SK-N-SH (cell line): ENCODE data around the gene CRYBG1. TPM values are rescaled to one million over a fixed set of nuclear protein-coding genes. Genes with fewer than 3 reads are reported as not detected.
A peak's percentile ranks its signal among the peaks of the same experiment; 100 is the strongest.

Source experiments
- CTCF ChIA-PET: fragments of 300-600, 350-600 bp; formaldehyde crosslinking; extraction: SDS; loops from one replicate; lab custom pipeline; 2021; lab: Yijun Ruan, JAX
- POLR2A ChIA-PET: fragments of 350-600 bp; sonication (Branson Sonifier 250); formaldehyde crosslinking; extraction: SDS; loops from one replicate; lab custom pipeline; 2020; ENCODE audit warnings: antibody characterized with exemption, inconsistent platforms; lab: Yijun Ruan, JAX
- DNase-seq: peaks from one replicate; pipeline ENCODE4 v3.0.0; 2012
- H2AFZ ChIP-seq: fragments of 200-600 bp; sonication (generic); 2 replicates; pipeline ENCODE4 v1.8.1; 2016; ENCODE audit warnings: antibody characterized with exemption, mild to moderate bottlenecking, low read depth
- H3F3A ChIP-seq: fragments of 200-600 bp; sonication (generic); replicated peaks from 2 replicates; pipeline ENCODE3; 2016; ENCODE audit warnings: antibody characterized with exemption, mild to moderate bottlenecking; ENCODE audit not compliant: insufficient read depth
- H3K27ac ChIP-seq, 2 experiments: fragments of 200-500 bp in 1 of 2; fragments of 200-600 bp in 1 of 2; sonication (Bioruptor generic) in 1 of 2; sonication (generic), shearing (Covaris generic) in 1 of 2; 2 replicates each; pipeline versions ENCODE4 v1.5.1 to v1.6.1; 2014 to 2016; ENCODE audit warnings: low read depth in 2 of 2, inconsistent platforms in 1 of 2, low read length in 1 of 2, mild to moderate bottlenecking in 1 of 2, mixed read lengths in 1 of 2
- H3K27me3 ChIP-seq: fragments of 200-600 bp; sonication (generic), shearing (Covaris generic); 2 replicates; pipeline ENCODE4 v1.6.1; 2016; ENCODE audit warnings: mixed run types; ENCODE audit not compliant: insufficient read depth
- H3K36me3 ChIP-seq, 2 experiments: fragments of 200-500 bp in 1 of 2; fragments of 200-600 bp in 1 of 2; sonication (Bioruptor generic) in 1 of 2; sonication (generic) in 1 of 2; replicated peaks in 1 of 2; 2 replicates each; pipeline versions ENCODE3 to v1.5.1; 2014 to 2016; ENCODE audit warnings: low read length in 1 of 2, mild to moderate bottlenecking in 1 of 2; ENCODE audit not compliant: insufficient read depth in 2 of 2, control insufficient read depth in 1 of 2
- H3K4me1 ChIP-seq, 2 experiments: fragments of 200-500 bp in 1 of 2; fragments of 200-600 bp in 1 of 2; sonication (Bioruptor generic) in 1 of 2; sonication (generic), shearing (Covaris generic) in 1 of 2; 2 replicates each; pipeline versions ENCODE4 v1.5.1 to v1.6.1; 2014 to 2016; ENCODE audit warnings: low read depth in 1 of 2, low read length in 1 of 2, mixed run types in 1 of 2; ENCODE audit not compliant: insufficient read depth in 2 of 2, control insufficient read depth in 1 of 2
- H3K4me2 ChIP-seq: fragments of 200-600 bp; sonication (generic), shearing (Covaris generic); 2 replicates; pipeline ENCODE4 v1.6.1; 2017; ENCODE audit warnings: mixed run types
- H3K4me3 ChIP-seq, 2 experiments: fragments of 200-500 bp in 1 of 2; fragments of 200-600 bp in 1 of 2; sonication (Bioruptor generic) in 1 of 2; sonication (generic), shearing (Covaris generic) in 1 of 2; 2 replicates each; pipeline versions ENCODE4 v1.5.1 to v1.8.1; 2014 to 2016; ENCODE audit warnings: low read depth in 2 of 2, inconsistent platforms in 1 of 2, low read length in 1 of 2, mild to moderate bottlenecking in 1 of 2, mixed read lengths in 1 of 2, moderate library complexity in 1 of 2
- H3K79me2 ChIP-seq: fragments of 200-600 bp; sonication (generic); 2 replicates; pipeline ENCODE4 v1.8.1; 2017; ENCODE audit warnings: mild to moderate bottlenecking; ENCODE audit not compliant: insufficient read depth
- H3K9ac ChIP-seq: fragments of 200-600 bp; sonication (generic); 2 replicates; pipeline ENCODE4 v1.6.1; 2017; ENCODE audit warnings: mixed run types
- H3K9me2 ChIP-seq: fragments of 200-600 bp; sonication (generic); 2 replicates; pipeline ENCODE4 v1.6.1; 2017; ENCODE audit warnings: mixed run types
- H3K9me3 ChIP-seq: fragments of 200-600 bp; sonication (generic); 2 replicates; pipeline ENCODE4 v1.6.1; 2017; ENCODE audit warnings: mixed run types, mild to moderate bottlenecking, moderate library complexity
- H4K20me1 ChIP-seq: fragments of 200-600 bp; sonication (generic); 2 replicates; pipeline ENCODE4 v1.6.1; 2017; ENCODE audit warnings: mild to moderate bottlenecking, mixed run types; ENCODE audit not compliant: insufficient read depth
- ELF1 ChIP-seq: IDR thresholded peaks from 2 replicates; pipeline ENCODE4 v1.4.0; 2012
- GABPA ChIP-seq: IDR thresholded peaks from 2 replicates; pipeline ENCODE4 v1.4.0; 2012; ENCODE audit warnings: low read depth, mild to moderate bottlenecking
- JUND ChIP-seq: IDR thresholded peaks from 2 replicates; pipeline ENCODE4 v1.4.0; 2012
- NFIC ChIP-seq: IDR thresholded peaks from 2 replicates; pipeline ENCODE4 v1.4.0; 2012; ENCODE audit warnings: borderline replicate concordance
- RAD21 ChIP-seq: IDR thresholded peaks from 2 replicates; pipeline ENCODE4 v1.6.1; 2012; ENCODE audit warnings: mild to moderate bottlenecking, low read length
- RCOR1 ChIP-seq: fragments of 150-350 bp; IDR thresholded peaks from 2 replicates; pipeline ENCODE4 v1.6.1; 2017; ENCODE audit warnings: antibody characterized with exemption, low read length
- SIN3A ChIP-seq: IDR thresholded peaks from 2 replicates; pipeline ENCODE4 v1.6.1; 2012; ENCODE audit warnings: low read depth, mild to moderate bottlenecking, low read length, moderate library complexity, borderline replicate concordance
- SMC3 ChIP-seq: IDR thresholded peaks from 2 replicates; pipeline ENCODE4 v1.6.1; 2012; ENCODE audit warnings: low read depth, low read length, improper control_type of control experiment
- TAF1 ChIP-seq: IDR thresholded peaks from 2 replicates; pipeline ENCODE4 v1.6.1; 2012; ENCODE audit warnings: low read depth, mild to moderate bottlenecking, low read length, moderate library complexity, borderline replicate concordance
- TCF12 ChIP-seq: IDR thresholded peaks from 2 replicates; pipeline ENCODE4 v1.4.0; 2012
- YY1 ChIP-seq: IDR thresholded peaks from 2 replicates; pipeline ENCODE4 v1.4.0; 2012; ENCODE audit warnings: low read depth, mild to moderate bottlenecking
- WGBS: methylation state at CpG from one replicate; pipeline ENCODE4 v1.1.6; 2017; ENCODE audit warnings: low lambda C conversion rate; 5-methylcytosine and 5-hydroxymethylcytosine counted together
- polyA plus RNA-seq, 3 experiments: library from polyadenylated mRNA; depleted of rRNA; stranded (reverse); fragments of >200 nt; gene quantifications; 2 replicates each; pipeline ENCODE4 v1.2.3, GENCODE V29; 2012
- TF ChIP-seq, protein P1 (sequence below): fragments of 200-600 bp; sonication (generic); IDR thresholded peaks from 2 replicates; pipeline ENCODE4 v1.6.1; 2017; ENCODE audit warnings: antibody characterized with exemption, mild to moderate bottlenecking, moderate library complexity
- TF ChIP-seq, protein P2 (sequence below): IDR thresholded peaks from 2 replicates; pipeline ENCODE4 v1.4.0; 2012; ENCODE audit warnings: low read depth, borderline replicate concordance

Gene CRYBG1
- polyA plus RNA-seq, 1 of the 3 experiments (the other 2 are of a cell fraction), result 13.8 TPM

DNA sequence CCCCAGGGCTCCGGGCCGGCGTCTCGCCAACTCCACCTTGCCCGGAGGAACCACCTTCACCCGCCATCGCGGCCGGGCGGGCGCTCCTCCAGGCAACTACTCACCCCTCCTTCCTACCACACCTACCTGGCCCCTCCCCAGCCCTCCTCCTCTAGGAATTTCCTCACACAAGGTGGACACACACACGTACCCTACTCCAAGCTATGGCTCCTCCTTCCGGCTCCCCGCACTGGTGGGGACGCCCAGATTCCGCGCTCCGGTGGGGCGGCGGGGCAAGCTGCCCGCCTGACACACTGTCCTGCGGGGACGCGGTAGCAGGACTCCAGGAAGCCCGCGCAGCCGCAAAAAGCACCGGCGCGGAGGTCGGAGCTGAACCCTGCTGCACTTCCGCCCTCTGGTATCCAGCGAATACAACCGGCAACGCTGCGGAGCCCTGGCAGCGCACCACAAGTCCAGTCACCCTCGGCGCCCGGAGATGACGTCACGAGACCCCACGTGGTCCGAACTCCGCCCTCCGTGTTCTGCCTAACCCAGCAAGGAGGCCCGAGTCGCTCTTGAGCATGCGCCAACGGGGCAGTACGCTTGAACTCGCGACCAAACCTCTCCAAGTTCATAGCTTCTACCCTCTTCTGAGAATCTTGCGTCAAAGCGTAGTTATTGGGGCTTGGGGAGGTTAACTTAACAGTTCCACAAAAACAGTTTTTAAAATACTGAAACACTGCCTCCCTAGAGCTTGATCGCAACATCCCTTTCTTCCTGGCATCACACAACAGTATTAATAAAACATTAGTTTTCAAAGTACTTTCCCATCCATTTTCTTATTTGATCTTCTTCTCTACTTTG is 35.0 kb upstream of the CRYBG1 start, which contains the start of gene ATG5 (continued):
- TF ChIP-seq, protein P1, sequence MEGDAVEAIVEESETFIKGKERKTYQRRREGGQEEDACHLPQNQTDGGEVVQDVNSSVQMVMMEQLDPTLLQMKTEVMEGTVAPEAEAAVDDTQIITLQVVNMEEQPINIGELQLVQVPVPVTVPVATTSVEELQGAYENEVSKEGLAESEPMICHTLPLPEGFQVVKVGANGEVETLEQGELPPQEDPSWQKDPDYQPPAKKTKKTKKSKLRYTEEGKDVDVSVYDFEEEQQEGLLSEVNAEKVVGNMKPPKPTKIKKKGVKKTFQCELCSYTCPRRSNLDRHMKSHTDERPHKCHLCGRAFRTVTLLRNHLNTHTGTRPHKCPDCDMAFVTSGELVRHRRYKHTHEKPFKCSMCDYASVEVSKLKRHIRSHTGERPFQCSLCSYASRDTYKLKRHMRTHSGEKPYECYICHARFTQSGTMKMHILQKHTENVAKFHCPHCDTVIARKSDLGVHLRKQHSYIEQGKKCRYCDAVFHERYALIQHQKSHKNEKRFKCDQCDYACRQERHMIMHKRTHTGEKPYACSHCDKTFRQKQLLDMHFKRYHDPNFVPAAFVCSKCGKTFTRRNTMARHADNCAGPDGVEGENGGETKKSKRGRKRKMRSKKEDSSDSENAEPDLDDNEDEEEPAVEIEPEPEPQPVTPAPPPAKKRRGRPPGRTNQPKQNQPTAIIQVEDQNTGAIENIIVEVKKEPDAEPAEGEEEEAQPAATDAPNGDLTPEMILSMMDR, result no peak
- TF ChIP-seq ELF1 (peak; percentile 93), TCF12 (no peak; the same call in 1 of the 2 replicates), TAF1 (peak; percentile 69), YY1 (peak; percentile 70; the same call in 1 of the 2 replicates), SIN3A (peak; percentile 85; the same call in 1 of the 2 replicates), RAD21 (no peak), JUND (peak; percentile 31; the same call in 1 of the 2 replicates)

DNA sequence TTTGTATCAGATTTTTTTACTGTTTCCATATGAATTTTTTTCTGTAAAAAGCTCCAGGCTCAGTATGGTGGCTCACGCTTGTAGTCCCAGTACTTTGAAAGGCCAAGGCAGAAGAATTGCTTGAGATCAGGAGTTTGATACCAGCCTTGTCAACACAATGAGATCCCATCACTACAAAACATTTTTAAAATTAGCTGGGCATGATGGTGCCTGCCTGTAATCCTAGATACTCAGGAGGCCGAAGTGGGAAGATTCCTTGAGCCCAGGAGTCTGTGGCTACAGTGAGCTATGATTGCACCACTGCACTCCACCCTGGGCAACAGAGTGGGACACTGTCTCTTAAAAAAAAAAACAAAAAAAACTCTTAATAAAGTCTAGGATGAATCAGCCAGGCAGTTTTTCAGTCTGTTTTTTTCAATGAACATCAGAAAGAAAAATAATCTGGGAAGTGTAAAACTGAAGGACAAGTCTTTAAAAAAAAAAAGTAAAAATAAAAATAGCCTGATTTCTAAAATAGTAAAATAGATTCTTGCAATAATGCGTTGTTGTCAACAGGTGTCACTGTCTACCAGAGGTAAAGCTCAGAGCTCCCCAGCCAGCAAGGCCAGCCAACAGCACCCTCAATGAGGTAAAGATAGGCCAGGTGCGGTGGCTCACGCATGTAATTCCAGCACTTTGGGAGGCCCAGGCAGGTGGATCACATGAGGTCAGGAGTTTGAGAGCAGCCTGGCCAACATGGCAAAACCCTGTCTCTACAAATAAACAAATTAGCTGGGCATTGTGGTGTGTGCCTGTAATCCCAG is 25.7 kb upstream of the CRYBG1 start:
- Histone ChIP-seq H3K79me2 (no peaks in the 10 kb centered on the region), H3K4me1 (peaks cover 0 to 2% of the 10 kb centered on the region in 2 experiments; a peak in 2 of 4 replicates), H2AFZ (no peak overlapping the region), H3F3A (peaks cover 11% of the 10 kb centered on the region), H3K27ac (no peak overlapping the region), H3K9me3 (no peaks in the 10 kb centered on the region), H3K4me2 (no peak overlapping the region), H3K36me3 (no peaks in the 10 kb centered on the region), H3K27me3 (no peaks in the 10 kb centered on the region), H3K4me3 (no peak overlapping the region), H3K9me2 (no peaks in the 10 kb centered on the region), H4K20me1 (no peaks in the 10 kb centered on the region), H3K9ac (no peak overlapping the region)
- POLR2A ChIA-PET, result no interaction called here
- TF ChIP-seq RAD21 (peak; percentile 79), RCOR1 (no peak), NFIC (no peak), SMC3 (peak; percentile 40), GABPA (no peak)
- TF ChIP-seq, protein P2, sequence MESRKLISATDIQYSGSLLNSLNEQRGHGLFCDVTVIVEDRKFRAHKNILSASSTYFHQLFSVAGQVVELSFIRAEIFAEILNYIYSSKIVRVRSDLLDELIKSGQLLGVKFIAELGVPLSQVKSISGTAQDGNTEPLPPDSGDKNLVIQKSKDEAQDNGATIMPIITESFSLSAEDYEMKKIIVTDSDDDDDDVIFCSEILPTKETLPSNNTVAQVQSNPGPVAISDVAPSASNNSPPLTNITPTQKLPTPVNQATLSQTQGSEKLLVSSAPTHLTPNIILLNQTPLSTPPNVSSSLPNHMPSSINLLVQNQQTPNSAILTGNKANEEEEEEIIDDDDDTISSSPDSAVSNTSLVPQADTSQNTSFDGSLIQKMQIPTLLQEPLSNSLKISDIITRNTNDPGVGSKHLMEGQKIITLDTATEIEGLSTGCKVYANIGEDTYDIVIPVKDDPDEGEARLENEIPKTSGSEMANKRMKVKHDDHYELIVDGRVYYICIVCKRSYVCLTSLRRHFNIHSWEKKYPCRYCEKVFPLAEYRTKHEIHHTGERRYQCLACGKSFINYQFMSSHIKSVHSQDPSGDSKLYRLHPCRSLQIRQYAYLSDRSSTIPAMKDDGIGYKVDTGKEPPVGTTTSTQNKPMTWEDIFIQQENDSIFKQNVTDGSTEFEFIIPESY, result no peak
- TF ChIP-seq, protein P1, result peak; percentile 80
- peak; percentile 60 for DNase-seq
- 19% methylated on average over 4 of the region's 5 CpGs for WGBS
- CTCF ChIA-PET, result interaction anchor here (0.6 to 2.3 kb wide), 21 partner anchors 9 to 664 kb away, joined by 3 to 7 read pairs (median 3); partner anchors contain the start of gene CRYBG1
